HepG2 (cell line): ENCODE measurements around the gene FANCE. TPM values are rescaled to one million over a fixed set of nuclear protein-coding genes. Genes with fewer than 3 reads are reported as not detected.

ENCODE experiments used
- ATAD3A ChIP-seq: sonication (generic); formaldehyde crosslinking; IDR thresholded peaks from 2 replicates; pipeline ENCODE4 v1.4.0; 2020; ENCODE audit warnings: missing genetic modification reagents
- GTF2F1 ChIP-seq: fragments of 150-350 bp; IDR thresholded peaks from 2 replicates; pipeline ENCODE4 v1.6.1; 2014; ENCODE audit warnings: low read length
- PRDM10 ChIP-seq: sonication (generic); formaldehyde crosslinking; IDR thresholded peaks from 2 replicates; pipeline ENCODE4 v1.4.0; 2020; ENCODE audit warnings: low read depth, missing genetic modification reagents
- TBX3 ChIP-seq: fragments of 450-650 bp; IDR thresholded peaks from 2 replicates; pipeline ENCODE4 v1.6.1; 2017; ENCODE audit warnings: antibody characterized with exemption, mild to moderate bottlenecking, inconsistent platforms, borderline replicate concordance
- TCF7L2 ChIP-seq: IDR thresholded peaks from 2 replicates; pipeline ENCODE4 v1.6.1; 2011; ENCODE audit warnings: mild to moderate bottlenecking, low read depth, low read length, moderate library complexity
- TIGD3 ChIP-seq: sonication (generic); formaldehyde crosslinking; IDR thresholded peaks from 2 replicates; pipeline ENCODE4 v1.5.1; 2020; ENCODE audit warnings: mild to moderate bottlenecking, missing genetic modification reagents, borderline replicate concordance
- ZBTB34 ChIP-seq: sonication (generic); formaldehyde crosslinking; IDR thresholded peaks from 2 replicates; pipeline ENCODE4 v1.8.0; 2022; ENCODE audit warnings: mild to moderate bottlenecking, missing genetic modification reagents
- ZFP62 ChIP-seq: sonication (generic); formaldehyde crosslinking; IDR thresholded peaks from 2 replicates; pipeline ENCODE4 v1.4.0; 2020; ENCODE audit warnings: missing genetic modification reagents
- ZNF3 ChIP-seq: IDR thresholded peaks from 2 replicates; pipeline ENCODE4 v1.7.0; 2017; ENCODE audit warnings: inconsistent platforms
- ZNF431 ChIP-seq: sonication (generic); formaldehyde crosslinking; IDR thresholded peaks from 2 replicates; pipeline ENCODE4 v1.9.0; 2022; ENCODE audit warnings: missing genetic modification reagents, low read depth, mild to moderate bottlenecking, borderline replicate concordance
- ZNF644 ChIP-seq: IDR thresholded peaks from 2 replicates; pipeline ENCODE4 v1.6.1; 2016; ENCODE audit warnings: low read depth
- ZNF782 ChIP-seq: sonication (generic); formaldehyde crosslinking; IDR thresholded peaks from 2 replicates; pipeline ENCODE4 v1.4.0; 2020; ENCODE audit warnings: missing genetic modification reagents, mild to moderate bottlenecking, borderline replicate concordance
- polyA plus RNA-seq, 8 experiments: library from polyadenylated mRNA; depleted of rRNA in 3 of 8; stranded (reverse) in 7 of 8; unstranded in 1 of 8; fragments of >200 nt; fragmentation: Illumina TruSeq in 4 of 8; extraction: Trizol in 4 of 8; gene quantifications; 2 replicates each; pipeline versions ENCODE4 v1.2.1 to v1.2.3, GENCODE V29; 2011 to 2016; ENCODE audit warnings: low read depth in 4 of 8, missing spikeins in 1 of 8, mixed read lengths in 1 of 8; ENCODE audit not compliant: insufficient read depth in 1 of 8
- total RNA-seq, 5 experiments: library from RNA; depleted of rRNA; stranded (reverse); fragments of >200 nt; fragmentation: Illumina TruSeq; extraction: Trizol; gene quantifications; 2 replicates each; pipeline ENCODE4 v1.2.3, GENCODE V29; 2016; ENCODE audit warnings: low read depth in 1 of 5
- TF ChIP-seq, protein P1 (sequence below): sonication (generic); formaldehyde crosslinking; conservative IDR thresholded peaks from 2 replicates; pipeline ENCODE4 v1.8.0; 2022; ENCODE audit warnings: mild to moderate bottlenecking, moderate library complexity, missing genetic modification reagents
- TF ChIP-seq, protein P2 (sequence below): sonication (generic); formaldehyde crosslinking; IDR thresholded peaks from 2 replicates; pipeline ENCODE4 v1.5.0; 2020; ENCODE audit warnings: mild to moderate bottlenecking, missing genetic modification reagents
- TF ChIP-seq, protein P3 (sequence below): sonication (generic); formaldehyde crosslinking; IDR thresholded peaks from 2 replicates; pipeline ENCODE4 v1.5.1; 2020; ENCODE audit warnings: missing genetic modification reagents, mild to moderate bottlenecking, borderline replicate concordance

FANCE gene
- total and polyA plus RNA-seq, 2 of the 13 experiments (the other 11 are each of a cell fraction or from before 2014, with no cell fraction given), result 7.1 to 11.2 TPM

DNA sequence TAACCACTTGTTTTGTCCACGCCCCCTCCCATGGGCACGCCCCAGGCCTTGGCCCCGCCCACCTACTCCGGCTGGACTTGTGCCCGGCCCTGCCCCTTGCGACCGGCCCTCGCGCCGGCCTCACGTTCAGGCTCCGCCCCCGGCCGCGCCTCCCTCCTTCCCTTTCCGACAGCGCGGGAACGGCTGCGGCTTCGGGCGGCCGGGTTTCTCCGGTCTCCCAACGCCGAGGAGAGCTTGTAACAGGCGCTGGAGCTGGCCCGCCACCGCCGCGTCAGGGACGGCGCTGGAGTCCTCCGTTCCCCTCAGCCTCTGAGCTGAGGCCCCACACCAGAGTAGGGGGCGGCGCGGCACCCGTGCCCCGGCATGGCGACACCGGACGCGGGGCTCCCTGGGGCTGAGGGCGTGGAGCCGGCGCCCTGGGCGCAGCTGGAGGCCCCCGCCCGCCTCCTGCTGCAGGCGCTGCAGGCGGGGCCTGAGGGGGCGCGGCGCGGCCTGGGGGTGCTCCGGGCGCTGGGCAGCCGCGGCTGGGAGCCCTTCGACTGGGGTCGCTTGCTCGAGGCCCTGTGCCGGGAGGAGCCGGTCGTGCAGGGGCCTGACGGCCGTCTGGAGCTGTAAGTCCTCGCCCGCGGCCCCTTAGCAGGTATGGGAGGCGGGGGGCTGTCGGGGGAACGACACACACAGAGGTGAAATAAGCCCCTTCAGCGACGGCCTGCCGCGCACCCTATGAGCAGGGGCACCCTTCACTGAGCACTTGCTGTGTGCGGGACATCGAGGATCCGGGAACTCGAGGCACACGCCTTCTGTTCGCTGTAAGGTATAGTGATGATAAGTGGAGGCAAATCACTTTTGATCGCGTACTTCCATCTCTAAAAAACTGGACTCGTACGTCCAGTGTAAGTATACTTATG lies at the start of gene FANCE (continued):
- TF ChIP-seq ZNF431 (peak; percentile 38; the same call in 1 of the 2 replicates), ZFP62 (CRISPR knock-in tag) (no peak), PRDM10 (CRISPR knock-in tag) (no peak), ZNF3 (CRISPR knock-in tag) (no peak), TIGD3 (0 out of 2 replicates have a peak, but pooled peaks have one; percentile 48), ATAD3A (CRISPR knock-in tag) (no peak), ZNF644 (CRISPR knock-in tag) (no peak), GTF2F1 (no peak), ZNF782 (CRISPR knock-in tag) (no peak), ZBTB34 (0 out of 2 replicates have a peak, but pooled peaks have one; percentile 79), TBX3 (no peak), TCF7L2 (no peak)
- TF ChIP-seq, protein P1, sequence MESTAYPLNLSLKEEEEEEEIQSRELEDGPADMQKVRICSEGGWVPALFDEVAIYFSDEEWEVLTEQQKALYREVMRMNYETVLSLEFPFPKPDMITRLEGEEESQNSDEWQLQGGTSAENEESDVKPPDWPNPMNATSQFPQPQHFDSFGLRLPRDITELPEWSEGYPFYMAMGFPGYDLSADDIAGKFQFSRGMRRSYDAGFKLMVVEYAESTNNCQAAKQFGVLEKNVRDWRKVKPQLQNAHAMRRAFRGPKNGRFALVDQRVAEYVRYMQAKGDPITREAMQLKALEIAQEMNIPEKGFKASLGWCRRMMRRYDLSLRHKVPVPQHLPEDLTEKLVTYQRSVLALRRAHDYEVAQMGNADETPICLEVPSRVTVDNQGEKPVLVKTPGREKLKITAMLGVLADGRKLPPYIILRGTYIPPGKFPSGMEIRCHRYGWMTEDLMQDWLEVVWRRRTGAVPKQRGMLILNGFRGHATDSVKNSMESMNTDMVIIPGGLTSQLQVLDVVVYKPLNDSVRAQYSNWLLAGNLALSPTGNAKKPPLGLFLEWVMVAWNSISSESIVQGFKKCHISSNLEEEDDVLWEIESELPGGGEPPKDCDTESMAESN (CRISPR knock-in tag), result peak; percentile 97
- TF ChIP-seq, protein P2, sequence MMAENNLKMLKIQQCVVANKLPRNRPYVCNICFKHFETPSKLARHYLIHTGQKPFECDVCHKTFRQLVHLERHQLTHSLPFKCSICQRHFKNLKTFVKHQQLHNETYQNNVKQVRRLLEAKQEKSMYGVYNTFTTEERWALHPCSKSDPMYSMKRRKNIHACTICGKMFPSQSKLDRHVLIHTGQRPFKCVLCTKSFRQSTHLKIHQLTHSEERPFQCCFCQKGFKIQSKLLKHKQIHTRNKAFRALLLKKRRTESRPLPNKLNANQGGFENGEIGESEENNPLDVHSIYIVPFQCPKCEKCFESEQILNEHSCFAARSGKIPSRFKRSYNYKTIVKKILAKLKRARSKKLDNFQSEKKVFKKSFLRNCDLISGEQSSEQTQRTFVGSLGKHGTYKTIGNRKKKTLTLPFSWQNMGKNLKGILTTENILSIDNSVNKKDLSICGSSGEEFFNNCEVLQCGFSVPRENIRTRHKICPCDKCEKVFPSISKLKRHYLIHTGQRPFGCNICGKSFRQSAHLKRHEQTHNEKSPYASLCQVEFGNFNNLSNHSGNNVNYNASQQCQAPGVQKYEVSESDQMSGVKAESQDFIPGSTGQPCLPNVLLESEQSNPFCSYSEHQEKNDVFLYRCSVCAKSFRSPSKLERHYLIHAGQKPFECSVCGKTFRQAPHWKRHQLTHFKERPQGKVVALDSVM (CRISPR knock-in tag), result peak; percentile 45; the same call in 1 of the 2 replicates
- TF ChIP-seq, protein P3, sequence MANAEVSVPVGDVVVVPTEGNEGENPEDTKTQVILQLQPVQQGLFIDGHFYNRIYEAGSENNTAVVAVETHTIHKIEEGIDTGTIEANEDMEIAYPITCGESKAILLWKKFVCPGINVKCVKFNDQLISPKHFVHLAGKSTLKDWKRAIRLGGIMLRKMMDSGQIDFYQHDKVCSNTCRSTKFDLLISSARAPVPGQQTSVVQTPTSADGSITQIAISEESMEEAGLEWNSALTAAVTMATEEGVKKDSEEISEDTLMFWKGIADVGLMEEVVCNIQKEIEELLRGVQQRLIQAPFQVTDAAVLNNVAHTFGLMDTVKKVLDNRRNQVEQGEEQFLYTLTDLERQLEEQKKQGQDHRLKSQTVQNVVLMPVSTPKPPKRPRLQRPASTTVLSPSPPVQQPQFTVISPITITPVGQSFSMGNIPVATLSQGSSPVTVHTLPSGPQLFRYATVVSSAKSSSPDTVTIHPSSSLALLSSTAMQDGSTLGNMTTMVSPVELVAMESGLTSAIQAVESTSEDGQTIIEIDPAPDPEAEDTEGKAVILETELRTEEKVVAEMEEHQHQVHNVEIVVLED (CRISPR knock-in tag), result peak; percentile 84; the same call in 1 of the 2 replicates
